DMS153 treated with DMSO at 0.1 percent for 48 hours (cell line): ENCODE measurements around the gene DPH7.
"Not testable (repeated sequence)": the region's sequence is repeated elsewhere in the genome, so short reads cannot be mapped to it uniquely, and the experiment has no call there.

Experiments
- DNase-seq: peaks from one replicate; lab custom pipeline; 2025; ENCODE audit not compliant: unreplicated experiment; lab: John Stamatoyannopoulos, UW

DPH7 gene

GRCh38 chr9:137606734-137607138, 28.0 kb upstream of the DPH7 start:
- DNase-seq = no peak

GRCh38 chr9:137606005-137606621, 27.4 kb upstream of the DPH7 start:
- no peak for DNase-seq

GRCh38 chr9:137605121-137606004, 26.6 kb upstream of the DPH7 start, which contains the start of gene ARRDC1:
ARRDC1 (plus strand) TSS chr9:137605686; CDS start chr9:137605718, 32 bp downstream.
- peak; percentile 73 for DNase-seq

GRCh38 chr9:137604345-137605086, 25.8 kb upstream of the DPH7 start:
- no peak for DNase-seq

GRCh38 chr9:137603879-137604278, 25.2 kb upstream of the DPH7 start:
- no peak for DNase-seq

GRCh38 chr9:137602661-137603060, 23.9 kb upstream of the DPH7 start:
- DNase-seq = no peak

GRCh38 chr9:137598943-137599342, 20.2 kb upstream of the DPH7 start:
- no peak for DNase-seq

GRCh38 chr9:137596577-137596976, 17.9 kb upstream of the DPH7 start:
- DNase-seq = not testable (repeated sequence)

GRCh38 chr9:137593176-137593575, 14.5 kb upstream of the DPH7 start:
- DNase-seq = no peak

- DNase-seq = no peak
Observed at GRCh38 chr9:137592767-137593166, 14.0 kb upstream of the DPH7 start.

- peak; percentile 63 for DNase-seq
Observed at GRCh38 chr9:137590469-137591383, 12.0 kb upstream of the DPH7 start, which contains the start of gene ZMYND19. ZMYND19 (minus strand) TSS chr9:137590512; CDS start chr9:137590263, 249 bp downstream.

- DNase-seq = no peak
Observed at GRCh38 chr9:137590123-137590468, 11.4 kb upstream of the DPH7 start.

GRCh38 chr9:137589441-137590122, 10.9 kb upstream of the DPH7 start:
- DNase-seq = no peak

- DNase-seq = no peak
Observed at GRCh38 chr9:137588891-137589290, 10.2 kb upstream of the DPH7 start.

GRCh38 chr9:137588311-137588710, 9.6 kb upstream of the DPH7 start:
- no peak for DNase-seq

GRCh38 chr9:137586854-137587253, 8.1 kb upstream of the DPH7 start:
- no peak for DNase-seq

GRCh38 chr9:137583957-137584356, 5.2 kb upstream of the DPH7 start:
- no peak for DNase-seq

GRCh38 chr9:137583347-137583746, 4.6 kb upstream of the DPH7 start:
- DNase-seq = no peak

GRCh38 chr9:137582286-137582860, 3.6 kb upstream of the DPH7 start:
- no peak for DNase-seq
